HG02642 (cell line): ENCODE results near the gene DDN.

Experiments used
- ATAC-seq: cut with Tn5 transposase; IDR thresholded peaks from one replicate; pipeline ENCODE4 v1.9.1; 2021; ENCODE audit warnings: mild to moderate bottlenecking; ENCODE audit not compliant: unreplicated experiment, poor library complexity

The DDN gene

DNA sequence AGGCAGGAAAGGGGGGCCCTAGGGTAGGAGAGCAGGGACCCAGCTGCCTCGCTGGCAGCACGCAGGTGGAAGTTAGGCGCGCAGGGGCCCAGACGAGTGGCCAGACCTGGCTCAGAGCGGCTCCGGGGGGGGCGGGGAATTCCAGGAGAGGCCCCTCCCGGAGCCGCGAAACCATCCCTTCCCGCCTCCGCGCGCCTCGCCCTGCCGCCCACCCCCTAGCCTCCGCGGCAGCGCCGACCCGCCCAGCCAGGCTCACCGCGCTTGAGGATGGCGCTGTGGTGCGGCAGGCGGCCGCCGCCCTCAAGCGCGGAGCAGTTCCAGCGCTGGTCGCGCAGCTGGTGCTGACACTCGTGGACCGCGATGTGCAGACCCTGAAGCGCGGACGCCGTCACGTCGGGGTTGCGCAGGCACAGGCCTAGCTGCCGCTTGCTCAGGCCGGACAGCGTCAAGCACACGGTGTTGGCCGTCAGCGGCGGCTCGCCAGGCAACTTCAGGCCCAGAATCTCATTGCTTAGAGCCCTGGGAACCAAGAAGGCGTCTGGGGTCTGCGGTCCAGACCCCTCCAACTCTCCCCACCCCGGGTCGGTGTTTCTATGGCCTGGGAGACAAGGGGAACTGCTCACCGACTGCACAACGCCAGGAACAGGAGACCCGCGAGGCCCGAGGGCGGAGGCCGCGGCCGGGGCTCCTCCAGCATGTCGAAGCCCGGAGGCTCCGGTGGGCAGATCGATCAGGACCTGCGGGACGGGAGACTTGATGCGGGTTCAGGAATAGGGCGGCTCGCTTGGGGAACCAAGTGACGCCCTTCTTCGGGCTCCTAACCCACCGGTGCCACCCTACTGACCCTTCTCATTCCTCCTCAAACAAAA lies 29.1 kb downstream of the DDN start:
- no peak for ATAC-seq

DNA sequence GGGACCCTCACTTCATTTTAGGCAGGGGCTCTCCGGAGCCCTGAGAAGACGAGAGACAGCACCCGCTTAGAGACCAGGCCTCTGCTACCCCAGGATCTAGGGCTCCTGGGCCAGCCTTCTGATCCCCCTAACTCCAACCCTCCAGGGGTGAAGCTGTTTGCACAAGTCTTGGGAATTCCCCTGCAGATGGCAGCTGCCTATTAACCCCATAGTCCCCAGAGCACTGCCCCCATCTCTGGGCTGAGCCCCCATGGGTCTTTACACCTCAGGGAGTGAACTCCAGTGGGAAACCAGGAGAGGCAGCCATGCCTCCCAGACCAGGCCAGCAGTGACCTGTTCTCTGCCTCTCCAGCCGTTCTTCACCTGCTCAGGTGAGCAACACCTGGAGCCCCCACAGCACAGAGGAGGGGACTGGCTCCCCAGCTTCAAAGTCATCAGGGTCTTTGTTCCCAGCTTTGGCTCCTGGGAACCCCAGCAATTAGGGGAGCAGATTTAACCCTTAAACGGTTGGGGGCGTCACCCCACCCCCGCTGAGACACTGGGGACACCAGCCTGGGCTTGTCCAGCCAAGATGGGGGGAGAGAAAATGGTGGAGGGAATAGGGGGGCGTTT lies 29.9 kb downstream of the DDN start:
- ATAC-seq = no peak

DNA sequence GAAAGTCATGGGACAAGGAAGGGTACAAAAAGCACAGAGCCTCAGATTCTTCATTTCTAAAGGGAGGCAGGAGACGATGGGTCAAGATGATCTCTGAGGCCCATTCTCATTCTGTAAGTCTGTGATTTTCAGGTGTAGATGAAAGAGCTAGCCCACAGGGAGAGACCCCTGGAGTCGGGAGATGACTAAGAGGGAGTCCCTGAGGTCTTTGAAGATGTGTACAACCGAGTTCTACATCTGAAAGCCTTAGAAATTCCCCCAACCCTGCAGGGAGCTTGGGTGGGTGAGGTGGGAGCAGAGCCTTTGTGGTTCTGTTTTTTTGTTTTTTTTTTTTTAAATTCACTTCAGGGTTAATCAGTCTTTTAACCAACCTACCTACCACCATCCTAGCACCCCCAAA lies 30.7 kb downstream of the DDN start:
- ATAC-seq = no peak

GRCh38 chr12:48967991-48968390 lies 31.2 kb downstream of the DDN start:
- ATAC-seq = no peak

DNA sequence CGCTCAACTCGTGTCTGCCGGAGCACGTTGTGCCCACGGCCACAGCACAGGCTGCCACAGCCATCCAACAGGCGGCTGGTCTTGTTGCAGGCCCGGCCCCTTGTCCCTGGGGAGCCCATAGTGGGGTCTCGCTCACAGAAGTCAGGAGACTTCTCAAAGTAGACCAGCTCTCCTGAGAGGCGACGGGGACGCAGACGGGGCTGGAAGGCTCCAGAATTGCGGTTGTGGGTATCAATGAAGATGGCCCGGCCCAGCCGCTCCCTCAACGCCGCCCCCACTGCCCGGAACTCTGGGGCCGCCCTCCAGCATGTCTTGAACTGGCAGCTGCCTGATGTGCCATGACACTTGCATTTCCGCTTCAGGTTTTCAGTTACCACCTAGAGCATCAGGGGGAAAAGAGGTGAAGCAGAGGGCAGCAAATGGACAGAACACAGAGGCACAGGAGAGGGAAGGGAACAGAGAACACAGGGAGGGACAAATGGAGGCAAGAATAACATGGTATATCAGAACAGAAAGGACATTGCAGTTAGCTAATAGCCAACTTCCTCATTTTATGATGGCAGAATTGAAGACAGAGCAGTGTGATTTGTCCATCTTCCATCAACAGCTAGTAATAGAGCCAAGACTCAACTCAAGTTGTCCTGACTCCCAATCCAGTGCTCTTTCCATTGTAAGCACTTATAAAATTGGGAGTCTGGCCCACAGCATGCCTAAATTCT lies 32.8 kb downstream of the DDN start:
- no peak for ATAC-seq

DNA sequence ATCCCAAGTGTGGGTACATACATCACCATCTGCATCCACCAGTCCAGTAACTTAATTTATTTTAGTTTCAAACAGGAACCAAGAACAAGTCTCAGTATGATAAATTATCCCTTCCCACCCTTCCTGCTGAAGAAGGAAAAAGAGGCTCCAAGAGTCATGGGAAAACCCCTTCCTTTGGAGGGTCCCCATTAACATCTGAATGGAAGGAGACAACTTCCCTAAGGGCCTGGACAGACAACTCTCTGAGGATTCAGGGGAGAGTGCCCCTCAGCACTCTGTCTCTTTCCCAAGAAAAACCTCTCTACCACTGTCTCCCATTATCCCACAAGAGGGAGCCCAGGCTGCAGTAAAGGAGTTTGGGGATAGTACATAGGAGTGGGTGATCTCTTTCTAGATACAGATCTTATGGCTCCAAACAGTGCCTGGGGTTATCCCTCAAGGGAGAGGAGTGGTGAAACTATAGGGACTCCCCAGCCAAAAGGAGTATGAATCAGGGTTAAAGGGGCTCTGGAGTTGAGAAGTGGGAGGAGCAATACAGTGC lies 33.8 kb downstream of the DDN start:
- no peak for ATAC-seq

DNA sequence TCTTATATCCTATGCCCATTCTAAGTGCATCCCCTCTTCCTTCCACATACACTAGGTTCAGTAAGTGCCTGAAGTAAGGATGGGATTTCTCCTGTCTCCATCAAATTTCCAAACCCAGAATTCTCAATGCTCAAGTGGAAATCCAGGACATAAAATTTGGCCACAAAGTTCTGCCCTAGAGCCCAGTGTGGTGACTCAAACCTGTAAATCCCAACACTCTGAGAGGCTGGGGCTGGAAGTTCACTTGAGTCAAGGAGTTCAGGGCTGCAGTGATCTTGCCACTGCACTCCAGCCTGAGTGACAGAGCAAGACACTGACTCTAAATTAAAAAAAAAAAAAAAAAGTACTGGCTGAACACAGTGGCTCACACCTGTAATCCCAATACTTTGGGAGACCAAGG lies 37.4 kb downstream of the DDN start:
- ATAC-seq = no peak

- ATAC-seq = no peak
Observed at GRCh38 chr12:48961331-48961730, 37.8 kb downstream of the DDN start.

GRCh38 chr12:48960834-48961233 lies 38.3 kb downstream of the DDN start:
- ATAC-seq = no peak

GRCh38 chr12:48958049-48958388 lies 41.2 kb downstream of the DDN start:
- ATAC-seq = no peak

GRCh38 chr12:48957141-48958048 lies 41.8 kb downstream of the DDN start, which contains the start of gene ARF3:
TSS of gene ARF3 (minus strand) at chr12:48957487. CDS start at chr12:48941095, 16,392 bp downstream.
- peak; percentile 90 for ATAC-seq

GRCh38 chr12:48956279-48957140 lies 42.7 kb downstream of the DDN start:
- no peak for ATAC-seq

DNA sequence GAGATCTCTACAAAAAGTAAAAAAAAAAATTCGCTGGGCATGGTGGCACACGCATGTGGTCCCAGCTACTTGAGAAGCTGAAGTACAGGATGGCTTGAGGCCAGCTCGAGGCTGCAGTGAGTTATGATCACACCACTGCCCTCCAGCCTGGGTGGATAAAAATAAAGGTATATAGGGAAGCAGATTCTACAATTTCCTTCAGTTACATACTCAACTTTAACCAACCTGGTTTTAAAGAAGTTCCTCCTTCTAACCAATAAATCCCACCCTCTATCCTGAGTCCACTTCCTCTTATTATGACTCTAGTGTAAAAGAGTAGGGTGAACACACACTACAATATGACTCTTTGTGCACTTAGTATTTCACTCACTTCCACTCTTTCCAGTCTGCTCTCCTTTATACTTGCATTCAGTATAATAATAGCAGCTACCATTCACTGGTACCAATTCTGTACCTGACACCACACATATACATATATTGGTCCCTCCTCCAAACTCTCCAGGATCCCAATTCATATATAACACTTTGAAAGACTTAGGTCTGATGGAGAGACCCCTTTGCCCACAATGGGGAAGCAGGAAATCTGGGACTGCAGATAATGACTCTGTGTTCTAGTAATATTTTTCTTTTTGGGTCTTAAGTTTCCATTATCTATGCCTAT lies 44.2 kb downstream of the DDN start:
- no peak for ATAC-seq

DNA sequence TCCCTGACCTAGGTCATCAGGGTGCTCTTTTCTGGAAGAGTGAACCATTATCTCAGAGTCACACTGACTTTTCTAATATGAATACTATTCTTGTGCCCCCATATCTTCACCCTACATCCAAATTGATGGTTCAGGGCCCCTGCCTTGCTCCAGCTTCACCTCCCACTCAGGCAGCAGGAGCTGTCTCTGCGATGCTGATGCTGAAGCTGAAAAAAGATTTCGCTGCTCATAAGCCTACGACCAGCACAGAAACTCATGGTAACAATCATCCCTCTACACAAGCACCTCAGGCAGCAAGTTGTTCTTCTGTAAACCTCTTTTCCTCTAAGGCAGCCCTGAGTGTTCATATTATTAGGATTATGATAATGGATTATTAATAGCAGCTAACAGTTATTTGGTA lies 45.1 kb downstream of the DDN start:
- ATAC-seq = no peak

DNA sequence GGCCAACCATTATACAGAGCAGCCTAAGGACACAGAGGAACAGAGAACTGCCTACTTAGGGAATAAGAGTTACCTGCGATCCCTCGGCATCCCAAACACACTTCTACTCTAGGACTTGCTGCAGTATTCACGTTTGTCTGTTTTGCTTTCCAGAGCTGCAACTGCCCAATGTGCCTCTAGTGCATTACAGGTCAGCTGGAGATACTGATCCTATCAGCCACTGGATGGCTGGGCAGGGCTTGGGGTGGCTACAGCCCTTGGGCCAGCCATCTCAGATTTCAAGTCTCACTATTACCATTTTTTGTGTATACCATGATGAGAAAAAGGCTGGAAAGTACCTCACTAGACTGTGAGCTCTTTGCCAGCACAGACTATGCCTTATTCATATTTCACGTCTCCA lies 46.5 kb downstream of the DDN start:
- no peak for ATAC-seq

DNA sequence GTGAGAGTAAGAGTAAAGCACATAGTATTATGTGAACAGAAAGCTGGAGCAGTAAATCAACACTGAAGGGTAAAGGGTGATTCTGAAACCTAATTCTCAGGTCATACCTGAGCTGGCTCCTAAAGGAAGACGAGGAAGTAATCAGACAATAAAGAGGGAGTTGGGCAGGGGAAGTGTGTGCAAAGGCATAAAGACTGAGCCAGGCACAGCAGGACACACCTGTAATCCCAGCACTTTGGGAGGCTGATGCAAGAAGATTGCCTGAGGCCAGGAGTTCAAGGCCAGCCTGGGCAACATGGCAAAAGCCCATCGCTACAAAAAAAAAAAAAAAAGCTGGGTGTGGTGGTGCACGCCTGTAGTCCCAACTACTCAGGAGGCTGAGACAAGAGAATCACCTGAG lies 51.4 kb downstream of the DDN start:
- no peak for ATAC-seq

DNA sequence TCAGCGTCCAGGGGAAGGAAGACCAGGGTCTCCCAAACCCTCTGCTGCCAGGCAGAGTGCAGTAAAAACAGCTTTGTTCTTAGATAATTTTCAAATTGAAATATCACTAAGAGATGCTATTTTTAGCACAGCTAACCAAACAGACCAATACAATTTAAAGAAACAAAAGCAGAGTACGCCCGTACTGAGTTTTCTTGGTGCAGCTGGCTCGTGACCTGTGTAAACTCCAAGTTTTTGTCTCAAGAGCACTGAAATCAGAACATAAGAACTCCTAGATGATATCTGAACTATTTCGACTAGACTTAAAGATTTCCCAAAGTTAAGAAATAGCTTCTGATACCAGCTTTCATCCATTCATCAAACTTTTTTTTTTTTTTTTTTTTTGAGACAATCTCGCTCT lies 52.2 kb downstream of the DDN start:
- ATAC-seq = no peak

GRCh38 chr12:48946205-48946604 lies 53.0 kb downstream of the DDN start:
- no peak for ATAC-seq
